Stimulated activated effector memory CD8-positive, alpha-beta T cell treated with anti-CD3 and anti-CD28 coated beads, Interleukin-12 subunit alpha, Interleukin-12 subunit beta, amount 100 ng/mL, for 72 hours (primary cell): ENCODE results near the gene ADRM1.

Experiments used
- ATAC-seq: fragments of 150-1000 bp; cut with Tn5 transposase; 2 replicates; pipeline ENCODE4 v1.10.0; 2021
- DNase-seq, 2 donors: peaks; one replicate each; pipeline ENCODE4 v3.0.0; 2021 to 2022; ENCODE audit warnings: low spot score in 2 of 2
- H3K27ac Mint-ChIP-seq: one replicate; pipeline ENCODE4 v1.8.0; 2022; ENCODE audit warnings: mild to moderate bottlenecking, mixed read lengths
- H3K36me3 Mint-ChIP-seq: one replicate; pipeline ENCODE4 v1.8.0; 2022; ENCODE audit warnings: mild to moderate bottlenecking, mixed read lengths
- H3K4me1 Mint-ChIP-seq: one replicate; pipeline ENCODE4 v1.8.0; 2022; ENCODE audit warnings: mixed read lengths
- H3K4me3 Mint-ChIP-seq: one replicate; pipeline ENCODE4 v1.8.0; 2022; ENCODE audit warnings: mild to moderate bottlenecking, mixed read lengths
- H3K9me3 Mint-ChIP-seq: one replicate; pipeline ENCODE4 v1.8.0; 2022; ENCODE audit warnings: mixed read lengths

The ADRM1 gene

DNA sequence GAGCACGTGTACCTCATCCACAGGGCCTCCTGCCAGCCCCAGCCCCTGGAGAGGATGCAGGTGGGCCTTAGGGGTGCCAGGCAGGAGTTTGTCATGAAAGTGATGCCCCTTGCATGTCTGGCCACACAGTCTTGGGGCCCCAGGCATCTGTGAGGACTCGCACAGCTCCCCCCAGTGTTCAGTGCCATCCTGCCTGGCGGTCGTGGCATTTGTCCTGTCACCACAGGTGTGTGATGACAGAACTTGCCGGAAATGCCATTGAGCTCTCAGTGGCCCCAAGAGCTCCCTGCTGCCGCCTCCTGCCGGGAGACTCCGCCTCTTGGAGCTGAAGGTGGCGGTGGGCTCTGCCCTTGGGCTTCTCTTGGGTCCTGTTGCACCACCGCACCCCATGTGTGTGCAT lies 30.6 kb upstream of the ADRM1 start:
- no peak for DNase-seq
- peak overlapping the region; percentile 52 for H3K27ac Mint-ChIP-seq
- no peak for ATAC-seq
- H3K4me1 Mint-ChIP-seq: no peaks in the 10 kb centered on the region
- H3K9me3 Mint-ChIP-seq: no peaks in the 10 kb centered on the region
- no peak overlapping the region for H3K4me3 Mint-ChIP-seq
- H3K36me3 Mint-ChIP-seq: peaks cover 34% of the 10 kb centered on the region

DNA sequence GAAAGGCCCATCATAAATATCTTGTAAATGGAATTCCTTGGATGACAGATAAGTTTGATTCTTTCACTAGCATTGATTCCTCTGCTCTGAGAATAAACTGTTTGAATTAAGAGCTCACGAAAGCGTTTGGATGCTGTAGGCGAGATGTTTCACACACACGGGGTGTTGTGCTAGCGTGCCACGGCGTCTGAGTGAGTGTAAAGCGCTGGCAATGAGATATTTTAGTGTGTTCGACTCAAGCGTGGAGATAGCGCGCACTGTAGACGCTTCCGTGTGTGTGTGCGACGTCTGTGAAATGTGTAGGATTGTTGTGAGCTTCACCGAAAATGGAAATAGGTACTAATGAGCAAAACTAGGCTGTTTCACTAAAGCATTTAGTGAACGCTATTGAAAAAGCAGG lies 29.4 kb upstream of the ADRM1 start:
- no peak for ATAC-seq
- H3K27ac Mint-ChIP-seq: peak overlapping the region; percentile 52

DNA sequence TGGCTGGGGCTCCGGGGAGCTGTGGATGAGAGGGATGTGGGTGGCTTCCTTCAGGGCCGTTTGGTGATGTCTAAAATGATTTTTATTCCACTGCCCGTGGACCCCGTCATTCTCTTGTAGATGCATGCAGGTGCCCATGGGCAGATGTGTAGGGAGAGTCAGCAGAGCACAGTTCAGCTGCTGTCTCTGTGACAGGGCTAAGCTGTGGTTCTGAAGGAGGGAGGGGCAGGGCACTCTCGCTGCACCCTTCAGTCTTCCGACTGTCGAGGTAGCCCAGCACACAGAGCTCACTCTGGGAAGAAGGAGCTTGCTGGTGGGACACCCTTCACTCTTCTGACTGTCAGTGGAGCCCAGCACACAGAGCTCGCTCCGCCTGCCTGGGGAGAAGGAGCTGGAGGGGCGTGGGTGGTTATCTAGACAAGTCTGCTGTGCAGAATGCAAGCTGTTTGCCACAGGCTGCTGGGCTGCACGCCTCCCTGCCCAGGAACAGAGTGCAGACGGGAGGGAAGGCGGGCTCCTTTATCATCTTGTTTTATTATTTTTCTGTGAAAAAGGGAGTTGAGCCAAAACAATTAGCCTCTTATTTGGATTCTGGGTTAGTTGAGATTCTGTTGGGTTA lies 28.4 kb upstream of the ADRM1 start:
- Mint-ChIP-seq H3K36me3 (peaks cover 42% of the 10 kb centered on the region), H3K4me1 (peaks cover 5% of the 10 kb centered on the region), H3K9me3 (no peaks in the 10 kb centered on the region), H3K27ac (peak overlapping the region; percentile 52), H3K4me3 (no peak overlapping the region)
- ATAC-seq: no peak
- DNase-seq: no peak

More for the DNA sequence above, 29.4 kb upstream of the ADRM1 start:
- no peak for DNase-seq
- H3K4me3 Mint-ChIP-seq: no peak overlapping the region
- no peaks in the 10 kb centered on the region for H3K9me3 Mint-ChIP-seq
- peaks cover 39% of the 10 kb centered on the region for H3K36me3 Mint-ChIP-seq
- peaks cover 5% of the 10 kb centered on the region for H3K4me1 Mint-ChIP-seq

DNA sequence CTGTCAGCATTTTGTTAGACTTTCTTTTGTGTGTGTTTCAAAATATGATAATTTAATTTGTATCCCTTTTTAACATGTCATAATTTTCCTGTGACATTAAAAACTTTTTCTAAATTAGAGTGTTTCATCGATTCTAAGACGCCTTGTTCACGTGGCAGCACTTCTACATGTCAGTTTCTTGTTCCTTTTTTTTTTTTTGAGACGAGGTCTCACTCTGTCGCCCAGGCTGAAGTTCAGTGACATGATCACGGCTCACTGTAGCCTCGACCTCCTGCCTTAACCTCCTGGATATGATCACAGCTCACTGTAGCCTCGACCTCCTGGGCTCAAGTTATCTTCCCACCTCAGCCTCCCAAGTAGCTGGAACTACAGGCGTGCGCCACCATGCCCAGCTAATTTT lies 27.6 kb upstream of the ADRM1 start:
- DNase-seq (no peak), ATAC-seq (no peak)
- Mint-ChIP-seq H3K36me3 (peaks cover 45% of the 10 kb centered on the region), H3K9me3 (no peaks in the 10 kb centered on the region), H3K4me1 (peaks cover 5% of the 10 kb centered on the region), H3K27ac (peak overlapping the region; percentile 52), H3K4me3 (no peak overlapping the region)

DNA sequence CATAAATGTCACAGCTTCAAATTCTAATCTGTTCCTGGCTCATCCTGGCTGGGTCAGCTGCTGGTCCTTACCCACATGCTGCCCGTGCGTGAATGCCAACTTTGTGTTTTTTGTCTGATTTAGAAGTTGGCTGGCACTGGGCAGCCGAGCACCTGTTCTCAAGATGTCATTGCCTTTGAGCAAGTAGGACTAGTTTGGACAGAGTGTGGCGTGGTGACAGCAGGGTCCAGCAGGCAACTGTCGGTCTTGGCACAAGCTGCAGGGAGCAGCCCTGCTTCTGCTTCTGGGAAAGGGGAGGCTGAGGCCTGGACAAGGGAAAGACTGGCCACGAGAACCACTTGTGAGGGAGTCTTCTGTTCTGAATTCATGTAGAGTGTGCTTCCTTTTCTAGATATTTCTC lies 26.4 kb upstream of the ADRM1 start:
- peaks cover 5% of the 10 kb centered on the region for H3K4me1 Mint-ChIP-seq
- peaks cover 53% of the 10 kb centered on the region for H3K36me3 Mint-ChIP-seq
- no peak overlapping the region for H3K27ac Mint-ChIP-seq

DNA sequence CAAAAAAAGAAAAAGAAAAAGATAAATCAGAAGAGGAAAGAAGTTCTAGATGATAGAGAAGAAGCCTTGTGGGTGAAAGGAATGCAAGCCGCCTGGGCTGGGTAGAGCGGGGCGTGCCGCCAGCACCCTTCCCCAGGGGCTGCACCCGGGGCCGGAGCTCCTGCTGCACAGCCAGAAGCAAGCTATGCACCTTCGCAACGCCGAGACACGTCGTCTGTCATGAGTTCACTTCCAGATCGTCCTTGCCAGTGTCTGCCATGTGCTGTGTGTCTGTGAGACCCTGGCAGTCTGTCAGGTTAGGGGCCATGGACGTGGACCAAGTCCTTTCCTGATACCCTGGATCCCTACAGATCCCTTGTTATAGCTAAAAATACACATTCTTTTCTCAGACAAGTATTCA lies 25.5 kb upstream of the ADRM1 start:
- no peak for ATAC-seq
- Mint-ChIP-seq H3K4me3 (no peak overlapping the region), H3K36me3 (peaks cover 60% of the 10 kb centered on the region), H3K9me3 (no peaks in the 10 kb centered on the region), H3K4me1 (peaks cover 5% of the 10 kb centered on the region), H3K27ac (no peak overlapping the region)
- DNase-seq: no peak

More for the DNA sequence above, 26.4 kb upstream of the ADRM1 start:
- no peak for DNase-seq
- Mint-ChIP-seq H3K4me3 (no peak overlapping the region), H3K9me3 (no peaks in the 10 kb centered on the region)
- ATAC-seq: no peak

DNA sequence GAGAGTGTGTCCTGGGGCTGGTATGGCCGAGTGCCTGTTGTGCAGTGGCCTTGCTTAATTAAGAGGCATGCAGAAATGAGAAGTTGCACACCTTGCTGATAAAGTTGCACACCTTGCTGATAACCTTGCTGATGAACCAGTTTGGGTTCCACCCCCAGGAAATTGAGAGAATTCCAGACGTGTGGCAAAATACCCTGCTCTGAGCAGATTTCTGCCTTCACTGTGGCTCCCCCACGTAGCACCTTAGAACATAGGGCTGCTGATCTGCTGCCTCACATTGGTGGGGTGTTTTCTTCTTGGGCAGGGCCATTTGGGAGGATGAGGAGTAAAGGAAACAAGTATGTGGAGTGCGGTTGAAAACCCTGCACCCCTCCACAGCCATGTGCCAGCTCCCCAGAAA lies 22.5 kb upstream of the ADRM1 start:
- no peaks in the 10 kb centered on the region for H3K9me3 Mint-ChIP-seq

DNA sequence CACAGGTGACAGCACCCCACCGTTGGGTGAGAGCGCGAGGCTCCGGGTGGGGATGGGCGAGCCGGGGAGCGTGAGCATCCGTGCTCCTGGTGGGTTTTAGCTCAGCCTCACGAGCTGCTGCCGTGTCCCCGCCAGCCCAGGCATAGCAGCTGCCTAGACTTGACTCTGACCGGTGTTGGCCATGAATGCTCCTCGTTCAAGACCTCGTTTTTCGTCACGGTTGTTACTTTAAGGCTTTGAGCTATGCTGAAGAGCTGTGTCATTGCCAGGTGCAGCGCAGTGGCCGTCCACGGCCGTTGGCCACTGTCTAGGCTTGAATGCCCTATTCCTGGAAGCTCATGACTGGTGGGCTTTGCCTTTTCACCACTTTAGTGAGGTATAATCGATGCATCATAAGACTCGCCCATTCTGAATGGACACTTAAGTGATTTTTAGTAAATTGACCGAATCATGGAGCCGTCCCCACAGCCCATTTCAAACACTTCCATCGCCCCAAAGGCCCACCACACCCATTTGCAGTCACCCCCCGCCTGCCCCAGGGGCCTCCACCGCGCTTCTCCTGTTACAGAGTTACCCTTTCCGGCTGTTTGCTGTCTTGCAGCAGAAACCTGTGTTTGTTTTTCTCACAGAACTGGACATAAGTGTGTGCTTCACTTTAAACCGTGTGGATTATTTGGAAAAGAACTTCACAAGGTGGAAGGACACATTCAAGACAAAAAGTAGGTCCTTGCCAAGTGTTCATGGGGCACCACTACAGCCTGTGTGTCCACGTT lies 21.4 kb upstream of the ADRM1 start:
- DNase-seq (no peak), ATAC-seq (no peak)
- no peak overlapping the region for H3K4me3 Mint-ChIP-seq
- no peak overlapping the region for H3K27ac Mint-ChIP-seq
- H3K4me1 Mint-ChIP-seq: peaks cover 5% of the 10 kb centered on the region
- peaks cover 72% of the 10 kb centered on the region for H3K36me3 Mint-ChIP-seq
- H3K9me3 Mint-ChIP-seq: no peaks in the 10 kb centered on the region

More for the DNA sequence above, 22.5 kb upstream of the ADRM1 start:
- Mint-ChIP-seq H3K27ac (no peak overlapping the region), H3K36me3 (peaks cover 75% of the 10 kb centered on the region), H3K4me3 (no peak overlapping the region), H3K4me1 (peaks cover 5% of the 10 kb centered on the region)
- ATAC-seq (no peak), DNase-seq (no peak)

DNA sequence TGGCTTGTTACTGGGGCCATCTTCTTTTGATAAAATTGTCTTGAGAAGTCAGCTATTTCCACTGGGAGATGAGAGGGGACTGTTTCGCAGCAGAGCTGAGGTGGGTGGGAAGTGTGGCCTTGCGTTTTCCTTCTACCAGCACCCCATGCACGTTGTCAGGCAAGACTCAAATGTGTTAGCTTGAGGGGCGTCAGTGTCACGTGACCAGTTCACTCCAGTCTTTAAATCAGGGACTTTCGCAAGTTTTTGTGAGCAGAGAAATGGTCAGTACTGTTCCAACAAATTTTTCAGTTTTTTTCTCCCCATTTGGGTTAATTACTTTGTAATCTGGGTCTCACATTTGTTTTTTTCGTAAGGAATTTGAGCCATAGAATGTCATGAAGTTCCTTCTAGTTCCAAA lies 20.7 kb upstream of the ADRM1 start:
- DNase-seq (no peak), ATAC-seq (no peak)
- Mint-ChIP-seq H3K4me3 (no peak overlapping the region), H3K9me3 (no peaks in the 10 kb centered on the region), H3K27ac (no peak overlapping the region), H3K36me3 (peaks cover 78% of the 10 kb centered on the region), H3K4me1 (peaks cover 5% of the 10 kb centered on the region)

DNA sequence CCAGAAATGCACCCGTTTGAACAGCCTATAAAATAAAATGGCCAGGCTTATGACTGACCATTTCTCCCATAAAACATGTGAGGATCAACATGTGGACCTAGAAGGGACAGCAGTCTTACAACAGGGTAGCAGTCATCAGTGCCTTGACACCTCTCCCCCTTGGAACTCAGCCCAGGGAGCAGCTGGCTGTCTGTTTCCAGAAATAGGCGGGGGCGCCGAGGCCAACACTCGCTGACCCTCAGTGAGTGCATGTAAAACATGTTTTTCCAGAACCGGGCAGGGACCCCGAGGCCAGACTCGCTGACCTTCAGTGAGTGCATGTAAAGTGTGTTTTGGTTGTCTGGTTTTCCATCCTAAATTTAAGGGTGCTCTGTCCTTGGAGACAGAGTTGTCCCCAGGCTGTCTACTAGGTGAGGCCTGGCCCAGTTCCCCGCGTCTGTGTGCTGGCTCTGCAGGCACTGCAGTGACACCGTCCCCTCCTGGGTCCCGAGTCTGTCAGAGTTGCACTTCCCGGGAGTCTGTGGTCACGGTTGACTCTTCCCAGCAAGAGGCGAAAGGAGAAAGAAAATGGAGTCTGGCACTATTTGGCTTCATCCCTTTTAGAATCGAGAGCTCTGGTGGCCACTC lies 19.8 kb upstream of the ADRM1 start:
- Mint-ChIP-seq H3K9me3 (no peaks in the 10 kb centered on the region), H3K4me3 (no peak overlapping the region), H3K4me1 (peaks cover 1% of the 10 kb centered on the region), H3K36me3 (peaks cover 77% of the 10 kb centered on the region), H3K27ac (no peak overlapping the region)
- ATAC-seq: no peak
- no peak for DNase-seq

DNA sequence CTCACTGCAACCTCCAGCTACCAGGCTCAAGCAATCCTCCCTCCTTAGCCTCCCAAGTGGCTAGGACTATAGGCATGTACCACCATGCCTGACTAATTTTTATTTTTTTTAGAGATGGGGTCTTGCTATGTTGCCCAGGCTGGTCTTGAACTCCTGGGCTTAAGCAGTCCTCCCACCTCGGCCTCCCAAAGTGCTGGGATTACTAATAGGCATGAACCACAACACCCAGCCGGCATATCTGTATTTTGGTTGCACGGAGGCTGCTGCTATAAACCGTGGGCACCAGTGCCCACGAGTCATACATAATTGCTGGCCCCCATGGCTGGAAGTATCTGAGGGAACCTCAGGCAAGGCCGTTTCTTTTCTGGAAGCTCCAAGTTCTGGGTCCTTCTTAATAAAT lies 18.3 kb upstream of the ADRM1 start:
- DNase-seq: no peak
- H3K9me3 Mint-ChIP-seq: no peaks in the 10 kb centered on the region
- H3K4me1 Mint-ChIP-seq: no peaks in the 10 kb centered on the region
- peaks cover 74% of the 10 kb centered on the region for H3K36me3 Mint-ChIP-seq
- no peak overlapping the region for H3K4me3 Mint-ChIP-seq
- no peak for ATAC-seq
- H3K27ac Mint-ChIP-seq: no peak overlapping the region

DNA sequence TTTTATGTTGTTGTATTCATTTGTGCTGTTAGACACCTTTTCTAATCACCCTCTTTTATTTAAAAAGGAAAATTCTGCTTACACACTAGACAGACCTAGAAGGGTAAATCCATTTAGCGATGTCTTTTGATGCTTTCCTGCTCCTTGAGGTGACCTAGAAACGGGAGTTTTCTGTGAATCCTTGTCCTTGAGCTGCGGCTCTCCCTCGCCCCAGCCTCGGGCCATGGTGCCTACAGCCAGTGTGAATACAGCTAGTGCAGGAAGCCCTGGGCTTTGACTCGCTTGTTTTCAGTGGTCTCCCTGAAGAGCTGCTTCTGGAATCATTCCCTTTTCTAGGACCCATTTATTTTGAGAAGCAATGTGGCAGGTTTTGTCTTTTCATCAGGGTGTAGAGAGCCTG lies 17.6 kb upstream of the ADRM1 start:
- Mint-ChIP-seq H3K4me1 (no peaks in the 10 kb centered on the region), H3K4me3 (no peak overlapping the region), H3K36me3 (peaks cover 67% of the 10 kb centered on the region), H3K27ac (no peak overlapping the region), H3K9me3 (no peaks in the 10 kb centered on the region)
- DNase-seq: no peak
- ATAC-seq: no peak

DNA sequence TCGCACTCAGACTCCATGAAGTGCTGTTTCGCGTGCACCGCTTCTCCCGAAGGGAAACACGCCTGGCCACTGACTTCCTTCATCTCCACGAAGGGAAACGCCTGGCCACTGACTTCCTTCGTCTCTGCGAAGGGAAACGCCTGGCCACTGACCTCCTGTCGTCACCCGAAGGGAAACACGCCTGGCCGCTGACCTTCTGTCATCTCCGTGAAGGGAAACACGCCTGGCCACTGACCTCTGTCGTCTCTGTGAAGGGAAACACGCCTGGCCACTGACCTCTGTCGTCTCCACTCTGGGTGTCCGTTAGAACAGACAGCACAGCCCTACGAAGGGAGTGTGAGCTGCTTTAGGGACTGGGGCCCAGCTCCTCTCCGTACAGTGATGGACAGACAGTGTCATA lies 17.1 kb upstream of the ADRM1 start:
- Mint-ChIP-seq H3K9me3 (no peaks in the 10 kb centered on the region), H3K27ac (no peak overlapping the region), H3K4me1 (no peaks in the 10 kb centered on the region), H3K36me3 (peaks cover 64% of the 10 kb centered on the region), H3K4me3 (no peak overlapping the region)
- ATAC-seq (no peak), DNase-seq (no peak)

DNA sequence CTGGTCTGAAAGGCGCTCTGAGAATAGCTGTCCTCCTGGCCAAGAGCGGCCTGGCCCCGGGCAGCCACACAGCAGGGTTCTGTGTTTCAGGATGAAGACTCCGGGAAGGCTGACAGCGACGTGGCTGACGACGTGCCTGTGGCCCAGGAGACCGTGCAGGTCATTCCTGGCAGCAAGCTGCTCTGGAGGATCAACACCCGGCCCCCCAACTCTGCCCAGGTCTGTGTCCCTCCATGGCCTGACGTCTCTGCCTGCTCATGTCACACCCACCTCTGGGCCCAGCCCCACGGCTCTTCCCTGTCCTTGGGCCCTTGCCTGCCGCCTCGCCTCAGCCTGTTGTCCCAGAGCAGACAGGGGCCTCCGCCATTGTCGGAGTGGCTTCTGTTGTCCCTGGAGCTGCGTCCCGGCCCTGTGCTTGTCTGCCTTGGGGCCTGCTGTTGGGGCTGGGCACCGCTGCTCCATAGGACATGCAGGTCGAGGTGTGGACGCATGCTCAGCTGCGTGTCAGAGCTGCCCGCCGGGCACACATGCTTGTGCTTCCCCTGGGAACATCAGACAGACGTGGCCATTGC lies 16.2 kb upstream of the ADRM1 start:
- ATAC-seq: no peak
- H3K36me3 Mint-ChIP-seq: peaks cover 57% of the 10 kb centered on the region
- peaks cover 5% of the 10 kb centered on the region for H3K4me1 Mint-ChIP-seq
- H3K9me3 Mint-ChIP-seq: no peaks in the 10 kb centered on the region
- no peak for DNase-seq
- no peak overlapping the region for H3K27ac Mint-ChIP-seq
- no peak overlapping the region for H3K4me3 Mint-ChIP-seq

DNA sequence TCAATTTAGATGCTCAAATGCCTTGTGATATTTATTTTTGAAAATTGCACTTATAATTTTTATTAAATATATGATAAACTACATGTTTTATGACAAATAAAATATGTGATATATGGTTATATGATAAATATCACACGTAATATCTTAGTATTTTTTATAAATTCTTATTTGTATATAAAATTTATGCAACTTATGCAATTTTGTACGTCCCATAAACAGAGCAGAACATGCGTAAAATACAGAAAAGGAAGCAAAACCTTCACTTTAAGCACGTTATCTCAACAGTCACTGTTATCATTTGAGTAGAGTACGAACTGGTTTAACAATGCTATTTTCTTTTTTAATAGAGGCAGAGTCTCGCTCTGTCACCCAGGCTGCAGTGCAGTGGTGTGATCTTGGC lies 15.7 kb upstream of the ADRM1 start:
- Mint-ChIP-seq H3K9me3 (no peaks in the 10 kb centered on the region), H3K27ac (no peak overlapping the region), H3K36me3 (peaks cover 51% of the 10 kb centered on the region), H3K4me1 (peaks cover 10% of the 10 kb centered on the region), H3K4me3 (no peak overlapping the region)
- ATAC-seq (no peak), DNase-seq (no peak)
